Neuronal stem cell (in vitro differentiated cells): ENCODE data around the gene DNLZ.
"Not testable (repeated sequence)": the region's sequence is repeated elsewhere in the genome, so short reads cannot be mapped to it uniquely, and the experiment has no call there.

Source experiments
- DNase-seq: peaks from one replicate; pipeline ENCODE4 v3.0.0-alpha.2; 2013; ENCODE audit warnings: low spot score
- H2AFZ ChIP-seq: one replicate; pipeline ENCODE4 v1.6.1; 2013; ENCODE audit warnings: mild to moderate bottlenecking, low read length, inconsistent platforms
- H2AK5ac ChIP-seq: 2 replicates; pipeline ENCODE4 v1.6.1; 2013; ENCODE audit warnings: low read depth, mild to moderate bottlenecking, inconsistent platforms, low read length, moderate library complexity, mixed read lengths
- H2BK120ac ChIP-seq: 2 replicates; pipeline ENCODE4 v1.6.1; 2013; ENCODE audit warnings: low read depth, mild to moderate bottlenecking, inconsistent platforms, low read length, moderate library complexity, mixed read lengths
- H2BK12ac ChIP-seq: one replicate; pipeline ENCODE4 v1.6.1; 2013; ENCODE audit warnings: low read length, inconsistent platforms
- H2BK15ac ChIP-seq: 2 replicates; pipeline ENCODE4 v1.6.1; 2013; ENCODE audit warnings: mild to moderate bottlenecking, low read length, inconsistent platforms, mixed read lengths
- H2BK5ac ChIP-seq: one replicate; pipeline ENCODE4 v1.6.1; 2013; ENCODE audit warnings: inconsistent platforms, mild to moderate bottlenecking, low read length, moderate library complexity
- H3K14ac ChIP-seq: one replicate; pipeline ENCODE4 v1.6.1; 2013; ENCODE audit warnings: low read length, inconsistent platforms
- H3K18ac ChIP-seq: 2 replicates; pipeline ENCODE4 v1.6.1; 2013; ENCODE audit warnings: low read length, inconsistent platforms
- H3K23ac ChIP-seq: 2 replicates; pipeline ENCODE4 v1.6.1; 2013; ENCODE audit warnings: low read depth, mild to moderate bottlenecking, mixed read lengths, low read length, inconsistent platforms; ENCODE audit not compliant: poor library complexity
- H3K27ac ChIP-seq: replicated peaks from 3 replicates; pipeline ENCODE4 v1.5.1; 2013; ENCODE audit warnings: low read length, inconsistent platforms
- H3K27me3 ChIP-seq, 3 experiments: 2 replicates each; pipeline ENCODE4 v1.6.1; 2013; ENCODE audit warnings: low read length in 3 of 3, mild to moderate bottlenecking in 2 of 3, inconsistent platforms in 1 of 3, low read depth in 1 of 3, mixed read lengths in 1 of 3, moderate library complexity in 1 of 3; ENCODE audit not compliant: control insufficient read depth in 3 of 3, insufficient read depth in 3 of 3
- H3K36me3 ChIP-seq, 2 donors: replicated peaks in 1 of 2; 2 replicates each; pipeline ENCODE4 v1.6.1; 2013; ENCODE audit warnings: low read length in 2 of 2; ENCODE audit not compliant: control insufficient read depth in 2 of 2, insufficient read depth in 2 of 2
- H3K4ac ChIP-seq: 2 replicates; pipeline ENCODE4 v1.6.1; 2013; ENCODE audit warnings: inconsistent platforms, mild to moderate bottlenecking, low read length, moderate library complexity
- H3K4me1 ChIP-seq, 2 donors: 1 replicate in 1 of 2; 2 replicates in 1 of 2; pipeline ENCODE4 v1.6.1; 2013; ENCODE audit warnings: low read length in 2 of 2, low read depth in 1 of 2; ENCODE audit not compliant: control insufficient read depth in 2 of 2, insufficient read depth in 1 of 2
- H3K4me2 ChIP-seq: one replicate; pipeline ENCODE4 v1.6.1; 2013; ENCODE audit warnings: mild to moderate bottlenecking, low read length, inconsistent platforms; ENCODE audit not compliant: insufficient read depth, poor library complexity, severe bottlenecking
- H3K4me3 ChIP-seq, 2 donors: 2 replicates each; pipeline ENCODE4 v1.5.1; 2013; ENCODE audit warnings: low read length in 2 of 2, mild to moderate bottlenecking in 2 of 2, inconsistent platforms in 1 of 2, moderate library complexity in 1 of 2
- H3K79me1 ChIP-seq: one replicate; pipeline ENCODE4 v1.6.1; 2013; ENCODE audit warnings: low read depth, mild to moderate bottlenecking, inconsistent platforms, low read length, moderate library complexity
- H3K9ac ChIP-seq: one replicate; pipeline ENCODE4 v1.6.1; 2013; ENCODE audit warnings: mild to moderate bottlenecking, low read depth, low read length, inconsistent platforms; ENCODE audit not compliant: poor library complexity
- H3K9me3 ChIP-seq, 2 donors: replicated peaks in 1 of 2; 2 replicates each; pipeline versions ENCODE3 to v1.6.1; 2013; ENCODE audit warnings: low read length in 2 of 2, mild to moderate bottlenecking in 2 of 2, inconsistent platforms in 1 of 2, low read depth in 1 of 2, mixed read lengths in 1 of 2, moderate library complexity in 1 of 2; ENCODE audit not compliant: control insufficient read depth in 2 of 2, insufficient read depth in 1 of 2
- H4K8ac ChIP-seq: one replicate; pipeline ENCODE4 v1.6.1; 2013; ENCODE audit warnings: low read depth, mild to moderate bottlenecking, inconsistent platforms, low read length, moderate library complexity
- H4K91ac ChIP-seq: one replicate; pipeline ENCODE4 v1.6.1; 2013; ENCODE audit warnings: low read length, low read depth, mild to moderate bottlenecking, inconsistent platforms; ENCODE audit not compliant: poor library complexity
- WGBS, 2 donors: extraction: QIAGEN DNeasy Blood & Tissue Kit; methylation state at CpG; one replicate each; pipeline ENCODE4 v1.1.7; 2013; ENCODE audit warnings: missing lambda C conversion rate in 2 of 2, mixed read lengths in 1 of 2; ENCODE audit not compliant: insufficient read length in 2 of 2, insufficient replicate concordance in 1 of 2; ENCODE audit errors: extremely low coverage in 2 of 2; 5-methylcytosine and 5-hydroxymethylcytosine counted together

Gene DNLZ

DNA sequence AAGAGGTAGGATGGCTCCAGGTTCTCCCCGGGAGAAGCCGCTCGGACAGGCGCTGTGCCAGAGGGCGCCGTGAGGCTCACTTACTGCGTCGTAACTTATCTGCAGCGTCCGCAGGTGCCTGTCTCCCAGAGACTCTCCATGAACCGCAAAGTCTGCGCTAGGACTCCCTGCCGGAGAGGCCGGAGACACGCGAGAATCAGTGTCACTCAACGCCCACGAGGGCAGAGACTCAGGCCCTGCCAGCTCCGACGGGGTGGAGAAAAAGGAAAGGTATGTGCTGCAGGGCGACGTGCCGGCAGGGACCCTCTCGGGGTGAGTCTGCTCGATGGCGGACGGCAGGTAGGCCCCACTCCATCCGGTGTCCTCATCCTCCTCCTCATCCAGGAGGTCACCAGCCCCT is 43.5 kb upstream of the DNLZ start:
- H3K36me3 ChIP-seq: peaks cover 34 to 63% of the 10 kb centered on the region in 2 donors
- H3K14ac ChIP-seq, H3K4me3 ChIP-seq, H2BK120ac ChIP-seq, H2BK12ac ChIP-seq, H3K4me2 ChIP-seq, H3K4ac ChIP-seq, H2AFZ ChIP-seq, H4K91ac ChIP-seq, H3K27ac ChIP-seq, H2BK5ac ChIP-seq, H3K9me3 ChIP-seq, H3K18ac ChIP-seq, H3K9ac ChIP-seq, H2BK15ac ChIP-seq, H4K8ac ChIP-seq, DNase-seq, H2AK5ac ChIP-seq, H3K23ac ChIP-seq, H3K27me3 ChIP-seq: not testable (repeated sequence)
- peaks cover 16% of the 10 kb centered on the region in 2 donors for H3K4me1 ChIP-seq
- H3K79me1 ChIP-seq: peaks cover 25% of the 10 kb centered on the region
- no CpG with 5 or more reads among the region's 28 CpGs for WGBS, 2 donors

- not testable (repeated sequence) for H3K14ac ChIP-seq, H2BK5ac ChIP-seq, H2BK120ac ChIP-seq, H3K9me3 ChIP-seq, H4K91ac ChIP-seq, H3K4me1 ChIP-seq, H3K23ac ChIP-seq, H2AK5ac ChIP-seq, H4K8ac ChIP-seq, H3K4me2 ChIP-seq, H3K27ac ChIP-seq, H3K27me3 ChIP-seq, H2BK12ac ChIP-seq, H3K4ac ChIP-seq, H3K4me3 ChIP-seq, H3K18ac ChIP-seq, H3K9ac ChIP-seq, H2BK15ac ChIP-seq, DNase-seq, H2AFZ ChIP-seq
- Histone ChIP-seq H3K79me1 (peaks cover 15% of the 10 kb centered on the region), H3K36me3 (peaks cover 41 to 64% of the 10 kb centered on the region in 2 donors)
- no CpG with 5 or more reads among the region's 10 CpGs for WGBS, 2 donors
Observed at GRCh38 chr9:136405904-136406303, 42.4 kb upstream of the DNLZ start.

- no peak overlapping the region for H3K14ac ChIP-seq
- H3K4me3 ChIP-seq: no peak overlapping the region
- H2BK15ac ChIP-seq: no peak overlapping the region
- H3K4me1 ChIP-seq: peaks cover 8 to 9% of the 10 kb centered on the region in 2 donors
- H2BK120ac ChIP-seq: no peak overlapping the region
- WGBS, 2 donors: no CpG with 5 or more reads among the region's 7 CpGs
- no peak for DNase-seq
- peaks cover 41 to 64% of the 10 kb centered on the region in 2 donors for H3K36me3 ChIP-seq
- H3K4me2 ChIP-seq: no peak overlapping the region
- no peak overlapping the region for H3K27ac ChIP-seq
- H2BK5ac ChIP-seq: no peak overlapping the region
- no peak overlapping the region for H3K18ac ChIP-seq
- no peak overlapping the region for H2AK5ac ChIP-seq
- no peak overlapping the region for H3K9ac ChIP-seq
- no peak overlapping the region for H3K23ac ChIP-seq
- peaks cover 11% of the 10 kb centered on the region for H3K79me1 ChIP-seq
- H4K8ac ChIP-seq: no peak overlapping the region
- H3K9me3 ChIP-seq: no peaks in the 10 kb centered on the region
- no peaks in the 10 kb centered on the region for H3K27me3 ChIP-seq
- H3K4ac ChIP-seq: no peak overlapping the region
- no peak overlapping the region for H2BK12ac ChIP-seq
- no peak overlapping the region for H4K91ac ChIP-seq
- no peak overlapping the region for H2AFZ ChIP-seq
Observed at GRCh38 chr9:136405481-136405880, 41.9 kb upstream of the DNLZ start.

DNA sequence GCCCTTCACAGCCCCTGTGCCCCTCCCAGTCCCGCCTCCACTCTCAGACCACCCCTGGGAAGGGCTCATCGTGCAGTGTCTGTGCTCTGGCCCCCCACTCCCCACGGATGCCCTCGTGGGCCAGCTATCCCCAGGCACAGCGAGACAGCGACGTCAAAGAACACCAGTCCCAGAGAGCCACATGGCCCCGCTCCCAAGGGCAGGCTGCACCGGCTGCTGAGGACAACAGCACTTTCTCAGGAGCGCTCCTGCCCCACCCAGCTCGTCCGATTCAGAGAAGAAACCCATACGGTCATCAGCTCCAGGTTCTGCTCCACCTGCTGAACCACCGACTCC is 41.2 kb upstream of the DNLZ start:
- no peak overlapping the region for H3K9ac ChIP-seq
- peaks cover 10 to 11% of the 10 kb centered on the region in 2 donors for H3K4me1 ChIP-seq
- H2BK15ac ChIP-seq: no peak overlapping the region
- H3K18ac ChIP-seq: no peak overlapping the region
- H3K36me3 ChIP-seq: peaks cover 41 to 64% of the 10 kb centered on the region in 2 donors
- no peak overlapping the region for H4K91ac ChIP-seq
- WGBS, 2 donors: no CpG with 5 or more reads among the region's 14 CpGs
- H2BK120ac ChIP-seq: no peak overlapping the region
- H3K27ac ChIP-seq: no peak overlapping the region
- no peak for DNase-seq
- H3K27me3 ChIP-seq: no peaks in the 10 kb centered on the region
- H2AK5ac ChIP-seq: no peak overlapping the region
- H2BK5ac ChIP-seq: no peak overlapping the region
- H2AFZ ChIP-seq: no peak overlapping the region
- H3K79me1 ChIP-seq: peaks cover 11% of the 10 kb centered on the region
- H3K9me3 ChIP-seq: no peaks in the 10 kb centered on the region
- H3K14ac ChIP-seq: no peak overlapping the region
- H3K4ac ChIP-seq: no peak overlapping the region
- H3K4me2 ChIP-seq: no peak overlapping the region
- no peak overlapping the region for H2BK12ac ChIP-seq
- peak overlapping the region in 1 of 2 donors; percentile 19 for H3K4me3 ChIP-seq
- H3K23ac ChIP-seq: no peak overlapping the region
- H4K8ac ChIP-seq: no peak overlapping the region
